ENCODE data around the gene RAB3IP. TPM values are rescaled to one million over a fixed set of nuclear protein-coding genes. Genes with fewer than 3 reads are reported as not detected.

RAB3IP gene
- total RNA-seq, 1 donor from 2014 or later = 18.2 TPM

- no peaks in the 10 kb centered on the region for H3K4me1 Mint-ChIP-seq (ENCODE audit: low read depth, unreplicated experiment)
- H3K27ac Mint-ChIP-seq (ENCODE audit: unreplicated experiment) = no peak overlapping the region
- no peaks in the 10 kb centered on the region for H3K36me3 Mint-ChIP-seq (ENCODE audit: unreplicated experiment)
- no peaks in the 10 kb centered on the region for H3K27me3 Mint-ChIP-seq (ENCODE audit: unreplicated experiment)
- no peaks in the 10 kb centered on the region for H3K9me3 Mint-ChIP-seq (ENCODE audit: unreplicated experiment)
- DNase-seq = no peak
- no peak for TF ChIP-seq CTCF (IDR thresholded peaks at IDR 0.05; ENCODE audit: partially characterized antibody, unreplicated experiment)
- no peak overlapping the region for H3K4me3 Mint-ChIP-seq (ENCODE audit: unreplicated experiment)
Observed at GRCh38 chr12:69824028-69824427, 85.4 kb downstream of the RAB3IP start.

GRCh38 chr12:69824966-69825560, 86.4 kb downstream of the RAB3IP start, which contains the start of gene MYRFL:
Gene MYRFL (plus strand): TSS chr12:69825227. CDS start chr12:69825518, 291 bp downstream.
- Mint-ChIP-seq H3K27ac (ENCODE audit: unreplicated experiment) (no peak within 1 kb of the TSS), H3K9me3 (ENCODE audit: unreplicated experiment) (no peaks in the 10 kb centered on the region), H3K4me1 (ENCODE audit: low read depth, unreplicated experiment) (no peaks in the 10 kb centered on the region), H3K27me3 (ENCODE audit: unreplicated experiment) (no peaks in the 10 kb centered on the region), H3K4me3 (ENCODE audit: unreplicated experiment) (no peak within 1 kb of the TSS), H3K36me3 (ENCODE audit: unreplicated experiment) (no peaks in the 10 kb centered on the region)
- no peak for TF ChIP-seq CTCF (IDR thresholded peaks at IDR 0.05; ENCODE audit: partially characterized antibody, unreplicated experiment)
- no peak for DNase-seq

- DNase-seq = no peak
- Mint-ChIP-seq H3K36me3 (ENCODE audit: unreplicated experiment) (no peaks in the 10 kb centered on the region), H3K27me3 (ENCODE audit: unreplicated experiment) (peaks cover 2% of the 10 kb centered on the region), H3K9me3 (ENCODE audit: unreplicated experiment) (no peaks in the 10 kb centered on the region), H3K4me1 (ENCODE audit: low read depth, unreplicated experiment) (peaks cover 10% of the 10 kb centered on the region), H3K27ac (ENCODE audit: unreplicated experiment) (no peak overlapping the region), H3K4me3 (ENCODE audit: unreplicated experiment) (no peak overlapping the region)
- TF ChIP-seq CTCF (IDR thresholded peaks at IDR 0.05; ENCODE audit: partially characterized antibody, unreplicated experiment) = no peak
Observed at GRCh38 chr12:69828897-69829296, 90.2 kb downstream of the RAB3IP start.

- DNase-seq = no peak
- no peak overlapping the region for H3K4me3 Mint-ChIP-seq (ENCODE audit: unreplicated experiment)
- no peaks in the 10 kb centered on the region for H3K36me3 Mint-ChIP-seq (ENCODE audit: unreplicated experiment)
- H3K27me3 Mint-ChIP-seq (ENCODE audit: unreplicated experiment) = peaks cover 4% of the 10 kb centered on the region
- H3K4me1 Mint-ChIP-seq (ENCODE audit: low read depth, unreplicated experiment) = peaks cover 10% of the 10 kb centered on the region
- no peaks in the 10 kb centered on the region for H3K9me3 Mint-ChIP-seq (ENCODE audit: unreplicated experiment)
- H3K27ac Mint-ChIP-seq (ENCODE audit: unreplicated experiment) = no peak overlapping the region
- no peak for TF ChIP-seq CTCF (IDR thresholded peaks at IDR 0.05; ENCODE audit: partially characterized antibody, unreplicated experiment)
Observed at GRCh38 chr12:69833696-69834095, 95.0 kb downstream of the RAB3IP start.

- TF ChIP-seq CTCF (IDR thresholded peaks at IDR 0.05; ENCODE audit: partially characterized antibody, unreplicated experiment) = no peak
- H3K4me3 Mint-ChIP-seq (ENCODE audit: unreplicated experiment) = no peak overlapping the region
- H3K36me3 Mint-ChIP-seq (ENCODE audit: unreplicated experiment) = no peaks in the 10 kb centered on the region
- H3K4me1 Mint-ChIP-seq (ENCODE audit: low read depth, unreplicated experiment) = peaks cover 10% of the 10 kb centered on the region
- H3K27ac Mint-ChIP-seq (ENCODE audit: unreplicated experiment) = no peak overlapping the region
- H3K27me3 Mint-ChIP-seq (ENCODE audit: unreplicated experiment) = peaks cover 4% of the 10 kb centered on the region
- no peaks in the 10 kb centered on the region for H3K9me3 Mint-ChIP-seq (ENCODE audit: unreplicated experiment)
- no peak for DNase-seq
Observed at GRCh38 chr12:69834147-69834546, 95.5 kb downstream of the RAB3IP start.
